PFSK-1 (cell line): ENCODE results near the gene TM9SF2.

Experiments used
- FOXP2 ChIP-seq: optimal IDR thresholded peaks from 2 replicates; pipeline ENCODE3; 2011; ENCODE audit warnings: borderline replicate concordance, control low read depth, inconsistent platforms; ENCODE audit not compliant: insufficient read depth; ENCODE audit errors: extremely low read length, extremely low read depth
- POLR2AphosphoS5 ChIP-seq: IDR thresholded peaks from 2 replicates; pipeline ENCODE4 v1.6.1; 2012; ENCODE audit warnings: low read depth, mild to moderate bottlenecking, control low read depth, low read length, moderate library complexity
- SIN3A ChIP-seq: IDR thresholded peaks from 2 replicates; pipeline ENCODE4 v1.6.1; 2012; ENCODE audit warnings: mild to moderate bottlenecking, low read length, moderate library complexity, borderline replicate concordance; ENCODE audit not compliant: insufficient read depth
- TAF1 ChIP-seq: IDR thresholded peaks from 2 replicates; pipeline ENCODE4 v1.6.1; 2012; ENCODE audit warnings: low read length, control low read depth, borderline replicate concordance; ENCODE audit not compliant: insufficient read depth
- TF ChIP-seq, protein P1 (sequence below), 2 experiments: IDR thresholded peaks; 2 replicates each; pipeline versions ENCODE4 v1.6.1 to v1.8.0; 2011 to 2012; ENCODE audit warnings: low read depth in 2 of 2, low read length in 2 of 2, control low read depth in 1 of 2, inconsistent platforms in 1 of 2, mild to moderate bottlenecking in 1 of 2, moderate library complexity in 1 of 2; ENCODE audit not compliant: insufficient read depth in 1 of 2

DNA sequence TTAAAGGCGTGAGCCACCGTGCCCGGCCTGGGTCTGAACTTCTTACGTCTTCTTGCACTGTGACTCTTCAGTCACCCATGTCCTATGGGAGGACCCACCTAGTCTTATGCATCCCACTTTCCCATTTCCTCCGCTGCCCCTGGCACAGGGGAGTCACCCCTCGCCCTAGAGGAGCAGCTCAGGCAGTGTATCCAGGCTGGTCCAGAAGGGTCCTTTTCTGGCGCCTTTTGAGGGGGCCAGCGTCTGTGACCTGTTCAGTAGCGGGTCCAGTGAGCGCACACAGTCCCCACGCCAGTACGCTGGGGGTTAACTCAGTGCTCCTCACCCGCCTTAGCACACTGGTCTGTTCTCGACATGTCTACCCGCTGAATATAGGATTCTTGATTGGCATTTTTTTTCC lies 107.1 kb downstream of the TM9SF2 start:
- TF ChIP-seq, protein P1, sequence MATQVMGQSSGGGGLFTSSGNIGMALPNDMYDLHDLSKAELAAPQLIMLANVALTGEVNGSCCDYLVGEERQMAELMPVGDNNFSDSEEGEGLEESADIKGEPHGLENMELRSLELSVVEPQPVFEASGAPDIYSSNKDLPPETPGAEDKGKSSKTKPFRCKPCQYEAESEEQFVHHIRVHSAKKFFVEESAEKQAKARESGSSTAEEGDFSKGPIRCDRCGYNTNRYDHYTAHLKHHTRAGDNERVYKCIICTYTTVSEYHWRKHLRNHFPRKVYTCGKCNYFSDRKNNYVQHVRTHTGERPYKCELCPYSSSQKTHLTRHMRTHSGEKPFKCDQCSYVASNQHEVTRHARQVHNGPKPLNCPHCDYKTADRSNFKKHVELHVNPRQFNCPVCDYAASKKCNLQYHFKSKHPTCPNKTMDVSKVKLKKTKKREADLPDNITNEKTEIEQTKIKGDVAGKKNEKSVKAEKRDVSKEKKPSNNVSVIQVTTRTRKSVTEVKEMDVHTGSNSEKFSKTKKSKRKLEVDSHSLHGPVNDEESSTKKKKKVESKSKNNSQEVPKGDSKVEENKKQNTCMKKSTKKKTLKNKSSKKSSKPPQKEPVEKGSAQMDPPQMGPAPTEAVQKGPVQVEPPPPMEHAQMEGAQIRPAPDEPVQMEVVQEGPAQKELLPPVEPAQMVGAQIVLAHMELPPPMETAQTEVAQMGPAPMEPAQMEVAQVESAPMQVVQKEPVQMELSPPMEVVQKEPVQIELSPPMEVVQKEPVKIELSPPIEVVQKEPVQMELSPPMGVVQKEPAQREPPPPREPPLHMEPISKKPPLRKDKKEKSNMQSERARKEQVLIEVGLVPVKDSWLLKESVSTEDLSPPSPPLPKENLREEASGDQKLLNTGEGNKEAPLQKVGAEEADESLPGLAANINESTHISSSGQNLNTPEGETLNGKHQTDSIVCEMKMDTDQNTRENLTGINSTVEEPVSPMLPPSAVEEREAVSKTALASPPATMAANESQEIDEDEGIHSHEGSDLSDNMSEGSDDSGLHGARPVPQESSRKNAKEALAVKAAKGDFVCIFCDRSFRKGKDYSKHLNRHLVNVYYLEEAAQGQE (IDR thresholded peaks at IDR 0.05; ENCODE audit: insufficient read depth in 1 of 2, low read depth in 2 of 2, low read length in 2 of 2): no peak
- TF ChIP-seq POLR2AphosphoS5 (no peak), SIN3A (no peak), TAF1 (no peak), FOXP2 (no peak)
